ENCODE data around the gene SLC35D2.

- TF ChIP-seq CTCF (IDR thresholded peaks at IDR 0.05), result no peak
- TF ChIP-seq POLR2A (IDR thresholded peaks at IDR 0.05), result no peak
Measured at GRCh38 chr9:96423985-96424336, 40.5 kb upstream of the SLC35D2 start.

Data from uterus (tissue), 2 donors.